Endothelial cell (in vitro differentiated cells): Measurements from ENCODE around the gene KCNIP1. TPM values are rescaled to one million over a fixed set of nuclear protein-coding genes. Genes with fewer than 3 reads are reported as not detected.

ENCODE experiments used
- DNase-seq: peaks from one replicate; pipeline ENCODE4 v3.0.0; 2021; ENCODE audit warnings: low spot score
- H3K27ac Mint-ChIP-seq: one replicate; pipeline ENCODE4 v1.8.0; 2021; ENCODE audit warnings: mixed read lengths, inconsistent platforms; ENCODE audit not compliant: unreplicated experiment
- H3K27me3 Mint-ChIP-seq: one replicate; pipeline ENCODE4 v1.8.0; 2021; ENCODE audit warnings: mild to moderate bottlenecking, moderate library complexity, mixed read lengths, inconsistent platforms; ENCODE audit not compliant: unreplicated experiment
- H3K36me3 Mint-ChIP-seq: one replicate; pipeline ENCODE4 v1.8.0; 2021; ENCODE audit warnings: mild to moderate bottlenecking, low read depth, mixed read lengths, inconsistent platforms; ENCODE audit not compliant: unreplicated experiment
- H3K4me1 Mint-ChIP-seq: one replicate; pipeline ENCODE4 v1.8.0; 2021; ENCODE audit warnings: mild to moderate bottlenecking, mixed read lengths, inconsistent platforms; ENCODE audit not compliant: unreplicated experiment
- H3K4me3 Mint-ChIP-seq: one replicate; pipeline ENCODE4 v1.8.0; 2021; ENCODE audit warnings: mild to moderate bottlenecking, mixed read lengths, inconsistent platforms; ENCODE audit not compliant: unreplicated experiment
- H3K9me3 Mint-ChIP-seq: one replicate; pipeline ENCODE4 v1.8.0; 2021; ENCODE audit warnings: mixed read lengths, inconsistent platforms; ENCODE audit not compliant: unreplicated experiment
- CTCF ChIP-seq: fragments of 200-600 bp; sonication (generic); IDR thresholded peaks from one replicate; pipeline ENCODE4 v1.5.0; 2021; ENCODE audit warnings: antibody characterized with exemption; ENCODE audit not compliant: unreplicated experiment
- total RNA-seq: library from RNA; stranded (reverse); fragmentation: NEBNext Ultra II Directional; extraction: Animal tissue kit (Norgen Biotek cat#: 25700); gene quantifications from one replicate; pipeline ENCODE4 v1.2.1, GENCODE V29; 2021; ENCODE audit not compliant: unreplicated experiment

The KCNIP1 gene
- total RNA-seq, 1 donor from 2014 or later = 6.1 TPM

GRCh38 chr5:170720984-170721383 lies 217.2 kb downstream of the KCNIP1 start:
- no peak overlapping the region for H3K27ac Mint-ChIP-seq
- TF ChIP-seq CTCF = no peak
- no peaks in the 10 kb centered on the region for H3K27me3 Mint-ChIP-seq
- no peaks in the 10 kb centered on the region for H3K9me3 Mint-ChIP-seq
- H3K4me1 Mint-ChIP-seq = no peaks in the 10 kb centered on the region
- peaks cover 6% of the 10 kb centered on the region for H3K36me3 Mint-ChIP-seq
- DNase-seq = no peak
- no peak overlapping the region for H3K4me3 Mint-ChIP-seq

- Mint-ChIP-seq H3K27me3 (no peaks in the 10 kb centered on the region), H3K36me3 (peaks cover 6% of the 10 kb centered on the region), H3K27ac (no peak overlapping the region), H3K4me1 (no peaks in the 10 kb centered on the region), H3K4me3 (no peak overlapping the region), H3K9me3 (no peaks in the 10 kb centered on the region)
- no peak for TF ChIP-seq CTCF
- DNase-seq = no peak
Measured at GRCh38 chr5:170721681-170722080, 217.9 kb downstream of the KCNIP1 start.

- H3K27ac Mint-ChIP-seq = no peak overlapping the region
Measured at GRCh38 chr5:170722316-170722715, 218.5 kb downstream of the KCNIP1 start.

GRCh38 chr5:170731052-170731451 lies 227.2 kb downstream of the KCNIP1 start:
- Mint-ChIP-seq H3K4me3 (no peak overlapping the region), H3K36me3 (peaks cover 8% of the 10 kb centered on the region), H3K27me3 (no peaks in the 10 kb centered on the region), H3K9me3 (no peaks in the 10 kb centered on the region), H3K4me1 (no peaks in the 10 kb centered on the region), H3K27ac (no peak overlapping the region)
- no peak for DNase-seq
- TF ChIP-seq CTCF = no peak

More at GRCh38 chr5:170722316-170722715, 218.5 kb downstream of the KCNIP1 start:
- no peak for TF ChIP-seq CTCF
- H3K9me3 Mint-ChIP-seq = no peaks in the 10 kb centered on the region
- H3K36me3 Mint-ChIP-seq = peaks cover 6% of the 10 kb centered on the region
- no peaks in the 10 kb centered on the region for H3K27me3 Mint-ChIP-seq
- no peak for DNase-seq
- no peaks in the 10 kb centered on the region for H3K4me1 Mint-ChIP-seq
- no peak overlapping the region for H3K4me3 Mint-ChIP-seq

- Mint-ChIP-seq H3K9me3 (no peaks in the 10 kb centered on the region), H3K27ac (no peak overlapping the region), H3K4me3 (no peak overlapping the region), H3K27me3 (peaks cover 3% of the 10 kb centered on the region), H3K36me3 (peaks cover 13% of the 10 kb centered on the region), H3K4me1 (no peaks in the 10 kb centered on the region)
- TF ChIP-seq CTCF = no peak
- DNase-seq = no peak
Measured at GRCh38 chr5:170732685-170733084, 228.9 kb downstream of the KCNIP1 start.
